Stimulated activated CD4-positive, alpha-beta T cell treated with anti-CD3 and anti-CD28 coated beads, Interleukin-12 subunit alpha, Interleukin-12 subunit beta, amount 100 ng/mL, for 48 hours (primary cell): ENCODE data around the gene TIMM17A.

Source experiments
- DNase-seq, 3 donors: peaks; one replicate each; pipeline ENCODE4 v3.0.0-alpha.2; 2020; ENCODE audit warnings: low read depth in 2 of 3, low spot score in 1 of 3

The TIMM17A gene

GRCh38 chr1:201955009-201955728 is at the start of gene TIMM17A:
Gene TIMM17A, plus strand, starts transcription at chr1:201955503. Its CDS starts 24 bp downstream, at chr1:201955527.
- DNase-seq, result peak; percentile 90 to 94 (median 92)

- no peak for DNase-seq
Measured at GRCh38 chr1:201906336-201906735, 49.0 kb upstream of the TIMM17A start.

- no peak for DNase-seq
Measured at GRCh38 chr1:201907621-201908020, 47.7 kb upstream of the TIMM17A start.

- DNase-seq, result no peak
Measured at GRCh38 chr1:201911826-201912571, 43.3 kb upstream of the TIMM17A start.

GRCh38 chr1:201912832-201913231 is 42.5 kb upstream of the TIMM17A start:
- no peak for DNase-seq

- no peak for DNase-seq
Measured at GRCh38 chr1:201914456-201915235, 40.7 kb upstream of the TIMM17A start.

- no peak for DNase-seq
Measured at GRCh38 chr1:201916649-201917249, 38.6 kb upstream of the TIMM17A start.

- no peak for DNase-seq
Measured at GRCh38 chr1:201917362-201918033, 37.8 kb upstream of the TIMM17A start.

GRCh38 chr1:201918343-201918742 is 37.0 kb upstream of the TIMM17A start:
- no peak for DNase-seq

GRCh38 chr1:201921952-201922558 is 33.2 kb upstream of the TIMM17A start:
- no peak for DNase-seq

GRCh38 chr1:201925301-201925567 is 30.1 kb upstream of the TIMM17A start:
- no peak for DNase-seq

- no peak for DNase-seq
Measured at GRCh38 chr1:201925981-201926645, 29.2 kb upstream of the TIMM17A start.

GRCh38 chr1:201928266-201928665 is 27.0 kb upstream of the TIMM17A start:
- DNase-seq, result no peak

- DNase-seq, result no peak
Measured at GRCh38 chr1:201930137-201930536, 25.2 kb upstream of the TIMM17A start.

- DNase-seq, result no peak
Measured at GRCh38 chr1:201930803-201931202, 24.5 kb upstream of the TIMM17A start.

GRCh38 chr1:201933840-201934430 is 21.4 kb upstream of the TIMM17A start:
- no peak for DNase-seq

- no peak for DNase-seq
Measured at GRCh38 chr1:201937624-201938213, 17.6 kb upstream of the TIMM17A start.

GRCh38 chr1:201938440-201939035 is 16.8 kb upstream of the TIMM17A start:
- DNase-seq, result no peak

- DNase-seq, result no peak
Measured at GRCh38 chr1:201939148-201939547, 16.2 kb upstream of the TIMM17A start.
